Esophagus muscularis mucosa (tissue), 4 donors: ENCODE data around the gene RPL38. TPM values are rescaled to one million over a fixed set of nuclear protein-coding genes. Genes with fewer than 3 reads are reported as not detected.
A peak's percentile ranks its signal among the peaks of the same experiment; 100 is the strongest.

Experiments used
- DNase-seq: peaks from one replicate; pipeline ENCODE4 v3.0.0-alpha.2; 2017; ENCODE audit errors: extremely low spot score
- H3K27ac ChIP-seq, 4 donors: fragments of 200-600 bp; sonication (generic); replicated peaks in 1 of 4; 1 replicate in 3 of 4; 2 replicates in 1 of 4; pipeline ENCODE4 v1.5.1; 2016 to 2019; ENCODE audit warnings: mild to moderate bottlenecking in 1 of 4
- H3K27me3 ChIP-seq, 4 donors: fragments of 200-600 bp; sonication (generic); one replicate each; pipeline versions ENCODE4 v1.5.1 to v1.6.0; 2016 to 2019
- H3K36me3 ChIP-seq, 4 donors: fragments of 200-600 bp; sonication (generic); one replicate each; pipeline ENCODE4 v1.5.1; 2016 to 2019
- H3K4me1 ChIP-seq, 4 donors: fragments of 200-600 bp; sonication (generic); one replicate each; pipeline ENCODE4 v1.5.1; 2016 to 2019
- H3K4me3 ChIP-seq, 4 donors: fragments of 200-600 bp; sonication (generic); 1 replicate in 2 of 4; 2 replicates in 2 of 4; pipeline ENCODE4 v1.5.1; 2016 to 2019; ENCODE audit warnings: mild to moderate bottlenecking in 4 of 4, moderate library complexity in 1 of 4
- H3K9me3 ChIP-seq, 4 donors: fragments of 200-600 bp; sonication (generic); 1 replicate in 3 of 4; 2 replicates in 1 of 4; pipeline ENCODE4 v1.5.1; 2016 to 2019
- EP300 ChIP-seq: sonication (generic); formaldehyde crosslinking; IDR thresholded peaks from one replicate; pipeline ENCODE4 v1.6.1; 2017; ENCODE audit warnings: antibody characterized with exemption
- POLR2A ChIP-seq: fragments of 450-650 bp; IDR thresholded peaks from one replicate; pipeline ENCODE4 v1.6.1; 2017; ENCODE audit warnings: antibody characterized with exemption, moderate library complexity, mild to moderate bottlenecking, low read depth
- POLR2AphosphoS5 ChIP-seq, 2 donors: sonication (generic); formaldehyde crosslinking; IDR thresholded peaks; one replicate each; pipeline ENCODE4 v1.6.1; 2017; ENCODE audit warnings: antibody characterized with exemption in 2 of 2
- WGBS: methylation state at CpG from one replicate; pipeline ENCODE4 v1.1.5; 2018; 5-methylcytosine and 5-hydroxymethylcytosine counted together
- intact Hi-C: fragments of 100-400 bp; cut with DNase I; formaldehyde crosslinking; loops from one replicate; pipeline ENCODE4 v1.15.1; 2023
- total RNA-seq, 4 donors: library from RNA; depleted of rRNA; stranded (reverse); fragments of >200 nt; gene quantifications; one replicate each; pipeline versions ENCODE4 v1.1.0 to v1.2.1, GENCODE V29; 2016
- TF ChIP-seq, protein P1 (sequence below), 3 experiments: fragments of 200-600 bp in 2 of 3; fragments of 450-650 bp in 1 of 3; sonication (generic) in 2 of 3; IDR thresholded peaks; one replicate each; pipeline ENCODE4 v1.5.1; 2017 to 2019; ENCODE audit warnings: antibody characterized with exemption in 3 of 3, mild to moderate bottlenecking in 2 of 3, moderate library complexity in 1 of 3

Gene RPL38
- total RNA-seq, 4 donors from 2014 or later: 445 to 1,296 (median 979) TPM

DNA sequence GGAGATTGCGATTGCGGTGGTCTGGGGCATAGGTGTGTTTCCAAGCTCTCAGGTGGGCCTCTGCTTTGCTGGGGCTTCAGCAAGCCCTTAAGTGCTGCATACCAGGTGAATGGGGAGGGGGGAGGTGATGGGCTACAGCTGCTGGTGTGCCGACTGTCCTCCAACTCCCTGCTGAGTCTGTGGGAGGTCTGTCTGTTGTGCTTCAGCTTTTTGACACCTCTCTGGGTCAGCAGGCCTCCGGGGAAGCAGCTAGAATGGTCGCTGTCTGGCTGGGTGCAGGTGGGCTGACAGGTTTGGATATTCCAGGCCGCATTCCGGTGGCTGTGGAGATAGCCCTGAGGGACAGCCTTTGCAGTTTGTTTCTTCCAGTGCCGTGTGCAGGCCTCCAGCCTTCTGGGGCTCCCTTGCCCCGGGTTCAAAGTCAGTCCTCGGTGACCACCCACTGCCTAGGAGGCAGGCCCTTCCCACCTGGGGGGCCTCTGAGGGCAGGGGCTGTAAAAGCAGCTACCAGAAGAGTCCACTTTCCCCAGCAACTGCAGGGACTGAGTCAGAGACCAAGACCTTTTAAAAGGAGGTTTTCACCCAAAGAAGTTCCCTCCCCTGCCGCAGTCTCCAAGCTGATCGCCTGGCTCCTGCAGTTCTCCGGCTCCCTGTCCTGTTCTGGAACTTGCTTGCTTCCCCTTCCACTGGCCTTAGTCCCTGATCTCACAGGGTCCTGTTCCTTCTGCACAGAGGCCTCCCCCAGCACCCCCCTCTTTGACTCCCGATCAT, 7.8 kb downstream of the RPL38 start:
- Histone ChIP-seq H3K27me3 (no peaks in the 10 kb centered on the region), H3K4me3 (peak overlapping the region; percentile 60 to 73 (median 62)), H3K36me3 (peaks cover 28 to 48% (median 38%) of the 10 kb centered on the region in 4 donors), H3K27ac (peak overlapping the region in 2 of 4 donors; percentile 16 to 81), H3K9me3 (no peaks in the 10 kb centered on the region), H3K4me1 (peaks cover 51 to 88% (median 74%) of the 10 kb centered on the region in 4 donors)
- TF ChIP-seq EP300 (no peak), POLR2A (no peak), POLR2AphosphoS5 (IDR thresholded peaks at IDR 0.05) (no peak)
- TF ChIP-seq, protein P1, sequence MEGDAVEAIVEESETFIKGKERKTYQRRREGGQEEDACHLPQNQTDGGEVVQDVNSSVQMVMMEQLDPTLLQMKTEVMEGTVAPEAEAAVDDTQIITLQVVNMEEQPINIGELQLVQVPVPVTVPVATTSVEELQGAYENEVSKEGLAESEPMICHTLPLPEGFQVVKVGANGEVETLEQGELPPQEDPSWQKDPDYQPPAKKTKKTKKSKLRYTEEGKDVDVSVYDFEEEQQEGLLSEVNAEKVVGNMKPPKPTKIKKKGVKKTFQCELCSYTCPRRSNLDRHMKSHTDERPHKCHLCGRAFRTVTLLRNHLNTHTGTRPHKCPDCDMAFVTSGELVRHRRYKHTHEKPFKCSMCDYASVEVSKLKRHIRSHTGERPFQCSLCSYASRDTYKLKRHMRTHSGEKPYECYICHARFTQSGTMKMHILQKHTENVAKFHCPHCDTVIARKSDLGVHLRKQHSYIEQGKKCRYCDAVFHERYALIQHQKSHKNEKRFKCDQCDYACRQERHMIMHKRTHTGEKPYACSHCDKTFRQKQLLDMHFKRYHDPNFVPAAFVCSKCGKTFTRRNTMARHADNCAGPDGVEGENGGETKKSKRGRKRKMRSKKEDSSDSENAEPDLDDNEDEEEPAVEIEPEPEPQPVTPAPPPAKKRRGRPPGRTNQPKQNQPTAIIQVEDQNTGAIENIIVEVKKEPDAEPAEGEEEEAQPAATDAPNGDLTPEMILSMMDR (IDR thresholded peaks at IDR 0.05): no peak
- DNase-seq: no peak
- 64% methylated on average over 7 of the region's 14 CpGs for WGBS
- intact Hi-C loops: loop anchor here (5.0 kb wide), 2 partner anchors 151 to 241 kb away; partner anchors contain the start of gene BTBD17

GRCh38 chr17:74211912-74212208, 8.4 kb downstream of the RPL38 start:
- peaks cover 48 to 88% (median 69%) of the 10 kb centered on the region in 4 donors for H3K4me1 ChIP-seq
- peak overlapping the region in 2 of 4 donors; percentile 81 to 86 for H3K27ac ChIP-seq
- TF ChIP-seq EP300 (no peak), POLR2A (no peak), POLR2AphosphoS5 (IDR thresholded peaks at IDR 0.05) (no peak)
- TF ChIP-seq, protein P1 (IDR thresholded peaks at IDR 0.05): no peak
- H3K27me3 ChIP-seq: no peaks in the 10 kb centered on the region
- peak overlapping the region; percentile 60 to 73 (median 62) for H3K4me3 ChIP-seq
- no peaks in the 10 kb centered on the region for H3K9me3 ChIP-seq
- DNase-seq: no peak
- WGBS: 39% methylated on average over 8 of the region's 8 CpGs
- intact Hi-C loops: loop anchor here (5.0 kb wide), 2 partner anchors 150 to 240 kb away; partner anchors contain the start of gene BTBD17
- peaks cover 28 to 43% (median 34%) of the 10 kb centered on the region in 4 donors for H3K36me3 ChIP-seq

- TF ChIP-seq EP300: no peak
- no peak for TF ChIP-seq POLR2A
- no peak for TF ChIP-seq POLR2AphosphoS5 (IDR thresholded peaks at IDR 0.05)
- TF ChIP-seq, protein P1 (IDR thresholded peaks at IDR 0.05): no peak
- intact Hi-C loops: loop anchor here (5.0 kb wide), 2 partner anchors 150 to 240 kb away; partner anchors contain the start of gene BTBD17
- Histone ChIP-seq H3K27me3 (no peaks in the 10 kb centered on the region), H3K36me3 (peaks cover 27 to 38% (median 29%) of the 10 kb centered on the region in 4 donors), H3K9me3 (no peaks in the 10 kb centered on the region), H3K4me3 (peak overlapping the region; percentile 60 to 73 (median 62)), H3K4me1 (peaks cover 48 to 86% (median 64%) of the 10 kb centered on the region in 4 donors), H3K27ac (peak overlapping the region; percentile 77 to 86 (median 82))
- no peak for DNase-seq
- WGBS: 20% methylated on average over 44 of the region's 48 CpGs
Observed at GRCh38 chr17:74212209-74212912, 8.9 kb downstream of the RPL38 start.

- Histone ChIP-seq H3K27me3 (no peaks in the 10 kb centered on the region), H3K9me3 (no peaks in the 10 kb centered on the region), H3K4me3 (peak within 1 kb of the TSS; percentile 60 to 73 (median 62)), H3K27ac (peak within 1 kb of the TSS; percentile 77 to 86 (median 82)), H3K36me3 (peaks cover 19 to 30% (median 23%) of the 10 kb centered on the region in 4 donors), H3K4me1 (peaks cover 41 to 78% (median 56%) of the 10 kb centered on the region in 4 donors)
- peak; percentile 66 to 69 for TF ChIP-seq POLR2AphosphoS5 (IDR thresholded peaks at IDR 0.05)
- TF ChIP-seq EP300: no peak
- TF ChIP-seq, protein P1 (IDR thresholded peaks at IDR 0.05): peak; percentile 25 to 34 (median 29)
- DNase-seq: peak; percentile 96
- intact Hi-C loops: loop anchor here (5.0 kb wide), 2 partner anchors 149 to 239 kb away; partner anchors contain the start of gene BTBD17
- WGBS: under 1% methylated on average over 24 of the region's 62 CpGs
Observed at GRCh38 chr17:74212913-74213791, 9.7 kb downstream of the RPL38 start, which contains the start of gene TTYH2. Gene TTYH2, plus strand, starts transcription at chr17:74213571. Its CDS starts 17 bp downstream, at chr17:74213588.
